ENCODE results near the gene PRH2. TPM values are rescaled to one million over a fixed set of nuclear protein-coding genes. Genes with fewer than 3 reads are reported as not detected.

The PRH2 gene
- total and polyA plus RNA-seq, 2 experiments from 2014 or later, result 0.36 to 0.69 TPM

DNA sequence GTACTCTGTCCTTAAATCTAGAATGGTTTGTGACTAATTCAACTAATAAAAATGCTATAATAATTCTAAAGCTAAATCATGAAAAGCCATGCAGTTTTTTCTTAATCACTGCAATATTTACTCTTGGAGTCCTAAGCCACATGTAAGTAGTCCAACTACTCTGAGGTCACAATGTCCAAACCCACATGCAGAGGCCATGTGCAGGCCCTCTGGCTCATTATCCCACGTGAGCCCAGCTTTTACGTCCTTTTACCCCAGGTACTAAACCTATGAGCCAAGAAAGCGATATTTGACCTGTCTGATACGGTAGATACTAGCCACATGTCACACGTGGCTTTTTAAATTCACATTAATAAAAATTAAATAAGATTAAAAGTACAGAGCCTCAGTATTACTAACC is 32.2 kb upstream of the PRH2 start (continued):
- TF ChIP-seq CTCF (conservative IDR thresholded peaks at IDR 0.05; ENCODE audit: low read depth in 2 of 2) (no peak), POLR2AphosphoS5 (IDR thresholded peaks at IDR 0.05; ENCODE audit: low read depth) (no peak), NANOG (IDR thresholded peaks at IDR 0.05; ENCODE audit: borderline replicate concordance) (no peak)
- TF ChIP-seq, protein P1, sequence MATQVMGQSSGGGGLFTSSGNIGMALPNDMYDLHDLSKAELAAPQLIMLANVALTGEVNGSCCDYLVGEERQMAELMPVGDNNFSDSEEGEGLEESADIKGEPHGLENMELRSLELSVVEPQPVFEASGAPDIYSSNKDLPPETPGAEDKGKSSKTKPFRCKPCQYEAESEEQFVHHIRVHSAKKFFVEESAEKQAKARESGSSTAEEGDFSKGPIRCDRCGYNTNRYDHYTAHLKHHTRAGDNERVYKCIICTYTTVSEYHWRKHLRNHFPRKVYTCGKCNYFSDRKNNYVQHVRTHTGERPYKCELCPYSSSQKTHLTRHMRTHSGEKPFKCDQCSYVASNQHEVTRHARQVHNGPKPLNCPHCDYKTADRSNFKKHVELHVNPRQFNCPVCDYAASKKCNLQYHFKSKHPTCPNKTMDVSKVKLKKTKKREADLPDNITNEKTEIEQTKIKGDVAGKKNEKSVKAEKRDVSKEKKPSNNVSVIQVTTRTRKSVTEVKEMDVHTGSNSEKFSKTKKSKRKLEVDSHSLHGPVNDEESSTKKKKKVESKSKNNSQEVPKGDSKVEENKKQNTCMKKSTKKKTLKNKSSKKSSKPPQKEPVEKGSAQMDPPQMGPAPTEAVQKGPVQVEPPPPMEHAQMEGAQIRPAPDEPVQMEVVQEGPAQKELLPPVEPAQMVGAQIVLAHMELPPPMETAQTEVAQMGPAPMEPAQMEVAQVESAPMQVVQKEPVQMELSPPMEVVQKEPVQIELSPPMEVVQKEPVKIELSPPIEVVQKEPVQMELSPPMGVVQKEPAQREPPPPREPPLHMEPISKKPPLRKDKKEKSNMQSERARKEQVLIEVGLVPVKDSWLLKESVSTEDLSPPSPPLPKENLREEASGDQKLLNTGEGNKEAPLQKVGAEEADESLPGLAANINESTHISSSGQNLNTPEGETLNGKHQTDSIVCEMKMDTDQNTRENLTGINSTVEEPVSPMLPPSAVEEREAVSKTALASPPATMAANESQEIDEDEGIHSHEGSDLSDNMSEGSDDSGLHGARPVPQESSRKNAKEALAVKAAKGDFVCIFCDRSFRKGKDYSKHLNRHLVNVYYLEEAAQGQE (IDR thresholded peaks at IDR 0.05; ENCODE audit: unreplicated experiment), result no peak

DNA sequence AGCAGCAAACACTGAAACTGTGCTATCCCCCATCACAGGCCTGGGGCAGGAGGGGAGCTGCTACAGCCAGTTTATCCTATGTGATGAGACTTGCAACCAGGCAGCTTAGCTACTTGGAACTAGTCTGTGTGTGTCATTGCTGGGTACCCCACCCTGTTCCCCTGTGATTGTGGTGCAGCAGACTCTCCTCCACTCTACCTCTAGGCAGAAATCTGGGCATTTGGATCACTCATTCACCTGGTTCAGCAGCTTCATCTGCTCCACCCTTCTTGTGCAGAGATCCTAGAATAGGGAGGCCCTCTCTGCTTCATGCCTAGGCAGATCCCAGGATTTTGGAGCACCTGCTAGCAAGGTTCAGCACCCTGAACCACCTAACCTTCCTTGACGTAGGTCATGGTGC is 28.5 kb upstream of the PRH2 start:
- Mint-ChIP-seq H3K4me1 (no peaks in the 10 kb centered on the region), H3K4me3 (no peak overlapping the region), H3K36me3 (ENCODE audit: low read depth) (peaks cover 25% of the 10 kb centered on the region), H3K27me3 (ENCODE audit: insufficient read depth, low read depth, poor library complexity) (no peaks in the 10 kb centered on the region), H3K27ac (no peak overlapping the region), H3K9me3 (peaks cover 22% of the 10 kb centered on the region)
- no peak overlapping the region for H2AFZ ChIP-seq
- no peak overlapping the region for H3K4me2 ChIP-seq
- no peaks in the 10 kb centered on the region for H3F3A ChIP-seq (replicated peaks; ENCODE audit: low read depth)
- DNase-seq (ENCODE audit: low spot score) (no peak), ATAC-seq (no peak)
- H3K4me1 ChIP-seq (ENCODE audit: insufficient read depth), result no peaks in the 10 kb centered on the region
- 0 out of 2 replicates have a peak, but pooled peaks cover 3% of the 10 kb centered on the region for H3K79me2 ChIP-seq (replicated peaks; ENCODE audit: insufficient read depth)
- no peaks in the 10 kb centered on the region for H4K20me1 ChIP-seq (replicated peaks; ENCODE audit: insufficient read depth)
- H3K27ac ChIP-seq (ENCODE audit: low read depth), result no peak overlapping the region
- H3K9me2 ChIP-seq (ENCODE audit: insufficient read depth), result no peaks in the 10 kb centered on the region; the same call in 1 of the 2 replicates
- no peak overlapping the region for H3K4me3 ChIP-seq
- no peaks in the 10 kb centered on the region for H3K27me3 ChIP-seq (ENCODE audit: insufficient read depth)
- H3K36me3 ChIP-seq (ENCODE audit: insufficient read depth), result no peaks in the 10 kb centered on the region
- TF ChIP-seq POLR2AphosphoS5 (IDR thresholded peaks at IDR 0.05; ENCODE audit: low read depth) (no peak), ZNF114 (CRISPR knock-in tag; IDR thresholded peaks at IDR 0.05) (no peak), ZNF331 (CRISPR knock-in tag; IDR thresholded peaks at IDR 0.05; ENCODE audit: low read depth) (no peak), JUNB (IDR thresholded peaks at IDR 0.05; ENCODE audit: unreplicated experiment) (no peak)
- TF ChIP-seq, protein P1 (IDR thresholded peaks at IDR 0.05; ENCODE audit: unreplicated experiment), result no peak
- TF ChIP-seq, protein P2, sequence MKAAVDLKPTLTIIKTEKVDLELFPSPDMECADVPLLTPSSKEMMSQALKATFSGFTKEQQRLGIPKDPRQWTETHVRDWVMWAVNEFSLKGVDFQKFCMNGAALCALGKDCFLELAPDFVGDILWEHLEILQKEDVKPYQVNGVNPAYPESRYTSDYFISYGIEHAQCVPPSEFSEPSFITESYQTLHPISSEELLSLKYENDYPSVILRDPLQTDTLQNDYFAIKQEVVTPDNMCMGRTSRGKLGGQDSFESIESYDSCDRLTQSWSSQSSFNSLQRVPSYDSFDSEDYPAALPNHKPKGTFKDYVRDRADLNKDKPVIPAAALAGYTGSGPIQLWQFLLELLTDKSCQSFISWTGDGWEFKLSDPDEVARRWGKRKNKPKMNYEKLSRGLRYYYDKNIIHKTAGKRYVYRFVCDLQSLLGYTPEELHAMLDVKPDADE (IDR thresholded peaks at IDR 0.05), result no peak
- TF ChIP-seq, protein P3, sequence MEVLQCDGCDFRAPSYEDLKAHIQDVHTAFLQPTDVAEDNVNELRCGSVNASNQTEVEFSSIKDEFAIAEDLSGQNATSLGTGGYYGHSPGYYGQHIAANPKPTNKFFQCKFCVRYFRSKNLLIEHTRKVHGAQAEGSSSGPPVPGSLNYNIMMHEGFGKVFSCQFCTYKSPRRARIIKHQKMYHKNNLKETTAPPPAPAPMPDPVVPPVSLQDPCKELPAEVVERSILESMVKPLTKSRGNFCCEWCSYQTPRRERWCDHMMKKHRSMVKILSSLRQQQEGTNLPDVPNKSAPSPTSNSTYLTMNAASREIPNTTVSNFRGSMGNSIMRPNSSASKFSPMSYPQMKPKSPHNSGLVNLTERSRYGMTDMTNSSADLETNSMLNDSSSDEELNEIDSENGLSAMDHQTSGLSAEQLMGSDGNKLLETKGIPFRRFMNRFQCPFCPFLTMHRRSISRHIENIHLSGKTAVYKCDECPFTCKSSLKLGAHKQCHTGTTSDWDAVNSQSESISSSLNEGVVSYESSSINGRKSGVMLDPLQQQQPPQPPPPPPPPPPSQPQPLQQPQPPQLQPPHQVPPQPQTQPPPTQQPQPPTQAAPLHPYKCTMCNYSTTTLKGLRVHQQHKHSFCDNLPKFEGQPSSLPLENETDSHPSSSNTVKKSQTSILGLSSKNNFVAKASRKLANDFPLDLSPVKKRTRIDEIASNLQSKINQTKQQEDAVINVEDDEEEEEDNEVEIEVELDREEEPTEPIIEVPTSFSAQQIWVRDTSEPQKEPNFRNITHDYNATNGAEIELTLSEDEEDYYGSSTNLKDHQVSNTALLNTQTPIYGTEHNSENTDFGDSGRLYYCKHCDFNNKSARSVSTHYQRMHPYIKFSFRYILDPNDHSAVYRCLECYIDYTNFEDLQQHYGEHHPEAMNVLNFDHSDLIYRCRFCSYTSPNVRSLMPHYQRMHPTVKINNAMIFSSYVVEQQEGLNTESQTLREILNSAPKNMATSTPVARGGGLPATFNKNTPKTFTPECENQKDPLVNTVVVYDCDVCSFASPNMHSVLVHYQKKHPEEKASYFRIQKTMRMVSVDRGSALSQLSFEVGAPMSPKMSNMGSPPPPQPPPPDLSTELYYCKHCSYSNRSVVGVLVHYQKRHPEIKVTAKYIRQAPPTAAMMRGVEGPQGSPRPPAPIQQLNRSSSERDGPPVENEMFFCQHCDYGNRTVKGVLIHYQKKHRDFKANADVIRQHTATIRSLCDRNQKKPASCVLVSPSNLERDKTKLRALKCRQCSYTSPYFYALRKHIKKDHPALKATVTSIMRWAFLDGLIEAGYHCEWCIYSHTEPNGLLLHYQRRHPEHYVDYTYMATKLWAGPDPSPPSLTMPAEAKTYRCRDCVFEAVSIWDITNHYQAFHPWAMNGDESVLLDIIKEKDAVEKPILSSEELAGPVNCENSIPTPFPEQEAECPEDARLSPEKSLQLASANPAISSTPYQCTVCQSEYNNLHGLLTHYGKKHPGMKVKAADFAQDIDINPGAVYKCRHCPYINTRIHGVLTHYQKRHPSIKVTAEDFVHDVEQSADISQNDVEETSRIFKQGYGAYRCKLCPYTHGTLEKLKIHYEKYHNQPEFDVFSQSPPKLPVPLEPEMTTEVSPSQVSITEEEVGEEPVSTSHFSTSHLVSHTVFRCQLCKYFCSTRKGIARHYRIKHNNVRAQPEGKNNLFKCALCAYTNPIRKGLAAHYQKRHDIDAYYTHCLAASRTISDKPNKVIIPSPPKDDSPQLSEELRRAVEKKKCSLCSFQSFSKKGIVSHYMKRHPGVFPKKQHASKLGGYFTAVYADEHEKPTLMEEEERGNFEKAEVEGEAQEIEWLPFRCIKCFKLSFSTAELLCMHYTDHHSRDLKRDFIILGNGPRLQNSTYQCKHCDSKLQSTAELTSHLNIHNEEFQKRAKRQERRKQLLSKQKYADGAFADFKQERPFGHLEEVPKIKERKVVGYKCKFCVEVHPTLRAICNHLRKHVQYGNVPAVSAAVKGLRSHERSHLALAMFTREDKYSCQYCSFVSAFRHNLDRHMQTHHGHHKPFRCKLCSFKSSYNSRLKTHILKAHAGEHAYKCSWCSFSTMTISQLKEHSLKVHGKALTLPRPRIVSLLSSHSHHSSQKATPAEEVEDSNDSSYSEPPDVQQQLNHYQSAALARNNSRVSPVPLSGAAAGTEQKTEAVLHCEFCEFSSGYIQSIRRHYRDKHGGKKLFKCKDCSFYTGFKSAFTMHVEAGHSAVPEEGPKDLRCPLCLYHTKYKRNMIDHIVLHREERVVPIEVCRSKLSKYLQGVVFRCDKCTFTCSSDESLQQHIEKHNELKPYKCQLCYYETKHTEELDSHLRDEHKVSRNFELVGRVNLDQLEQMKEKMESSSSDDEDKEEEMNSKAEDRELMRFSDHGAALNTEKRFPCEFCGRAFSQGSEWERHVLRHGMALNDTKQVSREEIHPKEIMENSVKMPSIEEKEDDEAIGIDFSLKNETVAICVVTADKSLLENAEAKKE (CRISPR knock-in tag; IDR thresholded peaks at IDR 0.05), result no peak

Data from GM23338 (cell line).